Panc1 (cell line): Measurements from ENCODE around the gene CGNL1. TPM values are rescaled to one million over a fixed set of nuclear protein-coding genes. Genes with fewer than 3 reads are reported as not detected.

Source experiments
- ATAC-seq: fragments of 200-7000 bp; cut with Tn5 transposase; 2 replicates; pipeline ENCODE4 v1.9.1; 2020; ENCODE audit warnings: mild to moderate bottlenecking, moderate library complexity
- BruUV-seq: library from RNA; stranded (reverse); fragments of 400-500 nt; replicated peaks from 2 replicates; lab custom pipeline; 2021; lab: Mats Ljungman, UMichigan
- CTCF ChIA-PET: fragments of 300-600 bp; sonication (Branson Sonifier 250); formaldehyde crosslinking; loops from one replicate; lab custom pipeline; 2022; ENCODE audit warnings: antibody characterized with exemption; lab: Charles Lee
- POLR2A ChIA-PET: fragments of 300-600 bp; sonication (Branson Sonifier 250); formaldehyde crosslinking; loops from one replicate; lab custom pipeline; 2022; ENCODE audit warnings: antibody characterized with exemption; lab: Charles Lee
- DNase-seq: peaks from one replicate; pipeline ENCODE4 v3.0.0-alpha.2; 2010; ENCODE audit warnings: low read depth, low spot score
- H3K27ac ChIP-seq: 2 replicates; pipeline ENCODE4 v1.5.1; 2011; ENCODE audit warnings: mild to moderate bottlenecking, low read length, inconsistent platforms
- H3K27me3 ChIP-seq: fragments of 200-500 bp; sonication (Bioruptor generic); 2 replicates; pipeline ENCODE4 v1.6.0; 2014; ENCODE audit warnings: low read length, inconsistent platforms; ENCODE audit not compliant: control insufficient read depth, insufficient read depth
- H3K36me3 ChIP-seq: fragments of 200-500 bp; sonication (Bioruptor generic); 2 replicates; pipeline ENCODE4 v1.5.1; 2014; ENCODE audit warnings: inconsistent platforms, mild to moderate bottlenecking, low read length, moderate library complexity; ENCODE audit not compliant: control insufficient read depth, insufficient read depth
- H3K4me1 ChIP-seq: 2 replicates; pipeline ENCODE4 v1.5.1; 2011; ENCODE audit warnings: inconsistent platforms, mild to moderate bottlenecking, low read length, moderate library complexity; ENCODE audit not compliant: control insufficient read depth, insufficient read depth
- H3K4me3 ChIP-seq, 2 experiments: 2 replicates each; pipeline ENCODE4 v1.5.1; 2011 to 2012; ENCODE audit warnings: low read depth in 2 of 2, low read length in 2 of 2, mild to moderate bottlenecking in 2 of 2, inconsistent platforms in 1 of 2, moderate library complexity in 1 of 2
- H3K9me3 ChIP-seq: fragments of 200-500 bp; sonication (Bioruptor generic); 2 replicates; pipeline ENCODE4 v1.5.1; 2014; ENCODE audit warnings: low read depth, mild to moderate bottlenecking, inconsistent platforms, low read length, moderate library complexity; ENCODE audit not compliant: control insufficient read depth, insufficient read depth
- CTCF ChIP-seq: fragments of 450-650 bp; IDR thresholded peaks from 2 replicates; pipeline ENCODE4 v1.5.1; 2017; ENCODE audit warnings: mild to moderate bottlenecking
- POLR2AphosphoS5 ChIP-seq: IDR thresholded peaks from 2 replicates; pipeline ENCODE4 v1.6.1; 2012; ENCODE audit warnings: mild to moderate bottlenecking, low read depth, low read length, moderate library complexity
- REST ChIP-seq, 2 experiments: IDR thresholded peaks; 2 replicates each; pipeline ENCODE4 v1.6.1; 2011 to 2012; ENCODE audit warnings: low read depth in 2 of 2, control low read depth in 1 of 2, low read length in 1 of 2, mild to moderate bottlenecking in 1 of 2, moderate library complexity in 1 of 2; ENCODE audit not compliant: insufficient read depth in 1 of 2
- SIN3A ChIP-seq: IDR thresholded peaks from 2 replicates; pipeline ENCODE4 v1.6.1; 2012; ENCODE audit warnings: low read depth, mild to moderate bottlenecking, low read length, moderate library complexity, borderline replicate concordance; ENCODE audit not compliant: insufficient read depth
- TCF7L2 ChIP-seq: IDR thresholded peaks from 2 replicates; pipeline ENCODE4 v1.6.1; 2011; ENCODE audit warnings: mild to moderate bottlenecking, low read depth, low read length, inconsistent platforms
- in situ Hi-C: cut with HindIII; loops from 2 replicates; pipeline ENCODE4 v1.10.0; 2016; ENCODE audit warnings: low sequenced_read_pairs, low pct_unique_long_range_greater_than_20kb
- intact Hi-C: fragments of 100-400 bp; cut with micrococcal nuclease; formaldehyde crosslinking; loops from one replicate; pipeline ENCODE4 v1.10.0; 2022; ENCODE audit not compliant: unreplicated experiment
- total RNA-seq: library from RNA; stranded (reverse); gene quantifications from one replicate; pipeline ENCODE4 v1.2.1, GENCODE V29; 2021; ENCODE audit not compliant: unreplicated experiment

Gene CGNL1
- total RNA-seq, 1 experiment from 2014 or later = 3.5 TPM

- no peak for ATAC-seq
- Histone ChIP-seq H3K4me1 (no peaks in the 10 kb centered on the region; the same call in 1 of the 2 replicates), H3K9me3 (no peaks in the 10 kb centered on the region), H3K4me3 (no peak overlapping the region), H3K27ac (no peak overlapping the region), H3K36me3 (no peaks in the 10 kb centered on the region), H3K27me3 (no peaks in the 10 kb centered on the region)
- POLR2A ChIA-PET = no interaction called here
- CTCF ChIA-PET = no interaction called here
- in situ Hi-C loops = no loop called here
- intact Hi-C loops = no loop called here
- DNase-seq = no peak
- no TSS peak for BruUV-seq
- no peak for TF ChIP-seq POLR2AphosphoS5
- no peak for TF ChIP-seq CTCF
- TF ChIP-seq REST (IDR thresholded peaks at IDR 0.05; ENCODE audit: insufficient read depth in 1 of 2, low read depth in 2 of 2, low read length in 1 of 2) = no peak
- no peak for TF ChIP-seq SIN3A
- no peak for TF ChIP-seq TCF7L2
Observed at GRCh38 chr15:57507111-57507510, 130.8 kb downstream of the CGNL1 start.

- in situ Hi-C loops = no loop called here
- no peaks in the 10 kb centered on the region; the same call in 1 of the 2 replicates for H3K4me1 ChIP-seq
- no peak overlapping the region for H3K27ac ChIP-seq
- H3K9me3 ChIP-seq = no peaks in the 10 kb centered on the region
- H3K36me3 ChIP-seq = no peaks in the 10 kb centered on the region
- ChIA-PET POLR2A (no interaction called here), CTCF (no interaction called here)
- intact Hi-C loops = no loop called here
- DNase-seq = no peak
- TF ChIP-seq TCF7L2 = no peak
- TF ChIP-seq SIN3A = no peak
- no peak for TF ChIP-seq CTCF
- no peak for TF ChIP-seq REST (IDR thresholded peaks at IDR 0.05; ENCODE audit: insufficient read depth in 1 of 2, low read depth in 2 of 2, low read length in 1 of 2)
- no peak for TF ChIP-seq POLR2AphosphoS5
- no TSS peak for BruUV-seq
- H3K4me3 ChIP-seq = no peak overlapping the region
- no peak for ATAC-seq
- no peaks in the 10 kb centered on the region for H3K27me3 ChIP-seq
Observed at GRCh38 chr15:57509126-57509525, 132.8 kb downstream of the CGNL1 start.
